Spleen (tissue), 7 donors: ENCODE results near the gene IER5.

Experiments used
- CTCF ChIP-seq, 11 experiments: fragments of 200-600 bp in 7 of 11; fragments of 450-650 bp in 4 of 11; sonication (generic) in 4 of 11; IDR thresholded peaks in 8 of 11; conservative IDR thresholded peaks in 3 of 11; 1 replicate in 7 of 11; 2 replicates in 4 of 11; pipeline versions ENCODE4 v1.4.0 to v1.8.0; 2016 to 2021; ENCODE audit warnings: antibody characterized with exemption in 11 of 11, inconsistent platforms in 4 of 11, mild to moderate bottlenecking in 1 of 11
- POLR2AphosphoS5 ChIP-seq, 3 donors: sonication (generic); formaldehyde crosslinking; IDR thresholded peaks; one replicate each; pipeline ENCODE4 v1.5.1; 2017; ENCODE audit warnings: antibody characterized with exemption in 3 of 3
- donor health status: DM: no; HTN: no; CAD: no; lungs with moderate emphysema.
- donor health status: DM: no; HTN: no; CAD: no.
- donor health status: DM: no; HTN: no; CAD: no.

DNA sequence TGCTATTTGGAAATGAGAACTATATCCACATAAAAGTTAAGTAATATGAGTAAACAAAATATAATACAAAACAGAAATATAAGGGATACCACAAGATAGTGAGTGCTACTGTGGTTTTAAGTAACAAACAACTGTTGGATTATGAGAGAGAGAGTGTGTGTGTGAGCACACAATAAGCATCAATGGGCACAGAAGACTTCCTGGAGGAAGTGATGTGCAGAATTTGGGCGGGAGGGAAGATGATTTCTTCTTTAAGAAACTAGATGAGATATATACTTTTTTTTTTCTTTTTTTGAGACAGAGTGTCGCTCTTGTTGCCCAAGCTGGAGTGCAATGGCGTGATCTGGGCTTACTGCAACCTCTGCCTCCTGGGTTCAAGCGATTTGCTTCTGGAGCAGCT lies 7.9 kb upstream of the IER5 start:
- TF ChIP-seq CTCF (IDR thresholded peaks at IDR 0.05 in 8 of 11, conservative IDR thresholded peaks at IDR 0.05 in 3 of 11) (no peak), POLR2AphosphoS5 (IDR thresholded peaks at IDR 0.05) (no peak)
